SIG-M5 (cell line): ENCODE data around the gene EDIL3.
"Not testable (repeated sequence)": the region's sequence is repeated elsewhere in the genome, so short reads cannot be mapped to it uniquely, and the experiment has no call there.

ENCODE experiments used
- DNase-seq: peaks from one replicate; lab custom pipeline; 2025; lab: John Stamatoyannopoulos, UW

The EDIL3 gene

GRCh38 chr5:84298628-84299027 lies 86.1 kb downstream of the EDIL3 start:
- DNase-seq, result no peak

DNA sequence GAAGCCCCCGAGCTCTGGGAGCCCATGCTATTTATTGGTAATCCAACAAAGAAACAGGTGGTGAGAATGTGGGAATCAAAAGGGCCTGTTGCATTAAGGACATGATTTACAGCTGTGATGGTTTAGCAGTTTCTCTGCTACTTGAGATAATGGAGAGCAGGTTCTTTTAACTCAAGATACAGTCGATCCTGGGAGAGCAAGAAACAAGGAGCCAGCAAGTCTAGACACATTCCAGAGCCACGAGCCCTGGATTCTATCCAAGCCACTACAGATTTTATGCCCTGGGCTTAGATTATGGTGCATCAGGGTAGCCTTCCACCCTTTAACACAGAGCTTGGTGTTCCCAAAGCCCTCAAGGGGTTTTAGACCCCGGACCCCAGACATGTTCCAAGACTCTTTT lies 87.0 kb downstream of the EDIL3 start:
- not testable (repeated sequence) for DNase-seq

DNA sequence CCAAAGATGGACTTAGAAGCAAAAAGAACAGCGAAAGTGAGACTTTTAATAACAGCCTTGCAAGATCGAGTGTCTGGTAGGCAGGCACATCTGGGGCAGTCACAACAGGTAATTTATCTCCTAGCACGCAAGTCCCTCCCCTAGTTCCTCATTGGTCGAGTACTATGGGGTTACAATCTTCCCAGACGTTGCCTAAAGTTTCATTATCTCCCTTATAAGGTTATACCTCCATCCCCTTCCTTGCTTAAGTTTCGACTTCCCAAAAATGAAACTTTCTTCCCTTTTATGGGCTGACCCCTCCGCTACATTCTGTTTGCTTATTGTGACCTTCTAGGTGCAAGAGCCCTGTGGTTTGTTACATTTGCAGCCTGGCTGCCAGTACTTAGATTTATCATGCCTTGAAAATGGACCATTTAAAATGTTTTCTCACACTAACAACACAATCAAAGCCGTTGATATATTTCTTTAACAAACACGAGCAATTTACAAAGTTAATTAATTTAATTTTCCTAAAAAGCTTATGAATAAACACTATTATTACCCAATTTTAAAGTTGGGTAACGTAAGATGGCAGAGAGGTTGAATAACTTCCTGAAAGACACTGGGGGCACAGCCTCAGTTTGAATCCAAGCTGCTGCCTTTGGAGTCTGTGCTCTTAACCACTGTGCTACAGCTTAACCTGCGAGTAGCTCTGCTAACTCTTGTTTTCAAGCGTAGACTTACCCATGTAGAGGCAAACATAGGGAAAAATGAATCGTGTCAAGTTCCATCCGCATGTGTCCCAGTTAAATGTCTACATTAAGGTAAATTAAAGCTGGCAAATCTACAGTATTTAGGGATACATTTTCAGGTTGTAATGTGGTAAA lies 91.7 kb downstream of the EDIL3 start:
- no peak for DNase-seq

- no peak for DNase-seq
These were observed 92.6 kb downstream of the EDIL3 start for GRCh38 chr5:84292000-84292642.

DNA sequence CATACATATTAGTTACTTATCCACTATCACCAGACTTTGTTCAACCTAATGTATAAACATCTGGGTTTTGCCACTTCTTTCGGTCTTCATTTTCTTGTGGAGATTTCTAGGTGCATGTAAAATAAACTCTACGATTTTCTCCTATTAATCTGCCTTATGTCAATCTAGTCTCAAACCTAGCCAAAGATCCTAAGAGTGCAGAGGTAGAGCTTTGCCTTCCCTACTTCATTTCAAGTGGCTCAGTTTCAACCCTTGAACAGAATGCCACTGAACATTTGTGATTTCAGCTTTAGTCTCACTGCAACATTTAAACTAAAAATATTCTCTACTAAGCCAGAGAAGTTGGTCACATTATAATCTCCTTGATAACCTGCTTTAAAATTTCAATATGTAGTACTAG lies 94.0 kb downstream of the EDIL3 start:
- no peak for DNase-seq

- DNase-seq, result no peak
These were observed 94.5 kb downstream of the EDIL3 start for GRCh38 chr5:84290161-84290560.

- no peak for DNase-seq
These were observed 96.7 kb downstream of the EDIL3 start for GRCh38 chr5:84287951-84288350.

- DNase-seq, result no peak
These were observed 98.0 kb downstream of the EDIL3 start for GRCh38 chr5:84286662-84287061.

DNA sequence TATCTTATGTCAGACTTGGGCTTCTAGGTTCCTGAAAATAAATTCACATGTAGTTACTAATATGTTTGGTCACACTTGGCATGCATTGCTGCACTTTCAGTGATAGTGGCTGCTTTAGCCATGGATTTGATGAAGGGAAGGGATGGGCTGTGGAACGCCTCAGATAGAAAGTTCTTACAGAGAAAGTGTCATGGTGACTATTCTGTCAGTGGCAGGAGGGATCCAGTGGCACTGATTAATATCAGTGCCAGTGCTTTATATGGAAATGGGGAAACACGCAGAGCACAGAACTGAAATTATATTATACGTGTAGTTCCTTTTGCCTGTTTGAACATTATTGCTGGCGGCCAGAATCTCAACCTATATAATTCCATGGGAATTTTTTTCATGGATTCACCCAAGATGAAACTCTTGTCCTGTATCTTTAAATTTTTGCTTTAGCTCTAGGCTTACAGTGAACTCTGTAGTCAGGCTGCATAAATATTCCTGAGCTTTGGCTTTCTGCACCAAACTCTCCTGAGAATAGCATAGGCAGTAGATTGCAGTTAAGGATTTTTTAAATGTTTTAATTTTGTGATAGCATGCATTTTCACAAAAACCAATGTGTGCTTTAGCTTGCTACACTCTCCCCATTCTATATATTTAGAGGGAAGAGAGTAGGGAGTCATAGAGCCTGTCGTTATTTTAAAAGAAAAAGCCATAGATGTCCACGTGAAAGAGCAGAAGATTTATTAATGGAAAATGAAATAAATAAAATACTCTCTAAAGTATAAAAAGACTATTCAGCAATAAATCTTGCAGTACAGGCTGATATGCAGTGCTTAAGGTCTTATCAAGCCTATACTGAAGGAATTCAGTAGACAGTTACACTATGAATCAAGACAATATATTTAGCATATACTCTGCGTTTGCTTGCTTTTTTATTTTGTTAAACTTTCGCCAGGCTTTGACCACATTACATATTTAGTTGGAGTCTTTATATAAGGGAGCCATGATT lies 98.7 kb downstream of the EDIL3 start:
- no peak for DNase-seq

DNA sequence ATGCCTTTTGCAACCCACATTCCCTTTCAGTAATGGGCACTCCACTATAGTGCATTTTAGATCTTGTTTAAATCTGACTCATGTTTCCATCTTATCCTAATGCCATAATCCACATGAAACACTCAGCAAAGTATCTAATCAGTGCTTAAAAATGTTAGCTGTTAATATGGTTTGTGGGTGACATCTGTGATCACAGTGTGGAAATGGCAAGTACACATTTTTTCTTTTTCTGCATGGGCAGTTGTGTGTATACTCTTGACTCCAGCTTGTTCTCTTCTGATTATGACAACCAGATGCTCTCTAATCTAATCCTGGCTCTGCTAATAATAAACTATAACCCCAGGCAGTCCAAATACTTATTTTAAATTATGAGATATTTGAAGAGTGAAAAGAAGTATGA lies 103.3 kb downstream of the EDIL3 start:
- DNase-seq, result no peak

DNA sequence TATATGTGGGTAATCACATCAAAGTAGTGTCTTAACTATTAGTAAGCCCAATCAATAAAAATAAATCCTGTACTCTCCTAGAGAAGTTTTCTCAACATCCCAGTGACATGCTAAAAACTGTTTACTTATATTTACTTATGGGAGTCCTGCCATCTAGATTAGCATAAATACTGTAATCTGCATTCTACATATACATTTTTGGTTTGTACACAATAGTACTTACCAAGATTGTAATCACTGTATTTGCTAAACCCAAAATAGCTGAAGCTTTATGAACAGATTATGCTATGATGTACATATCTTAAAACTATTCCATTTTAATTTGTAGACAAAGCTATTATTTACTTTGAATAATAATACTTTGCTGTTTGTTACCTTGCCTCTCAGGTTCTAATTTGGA lies 105.4 kb downstream of the EDIL3 start:
- no peak for DNase-seq

GRCh38 chr5:84275609-84276008 lies 109.1 kb downstream of the EDIL3 start:
- no peak for DNase-seq

GRCh38 chr5:84274585-84275468 lies 109.9 kb downstream of the EDIL3 start:
- DNase-seq, result no peak

DNA sequence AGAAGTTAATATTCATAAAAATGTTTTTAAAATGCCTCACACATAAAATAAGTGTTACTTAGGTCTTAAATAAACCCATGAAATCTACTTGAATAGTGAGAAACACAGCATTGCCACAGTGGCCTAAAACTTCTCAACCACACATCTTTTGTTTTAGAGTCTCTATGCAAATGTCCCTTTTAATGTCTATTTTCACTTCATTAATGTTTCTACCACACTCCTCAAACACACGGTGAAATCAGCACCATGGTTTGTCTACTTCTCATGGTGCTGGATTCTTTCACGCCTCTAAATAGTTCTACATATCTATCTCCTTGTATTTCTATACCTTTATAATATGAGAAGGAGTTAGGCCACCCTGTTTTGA lies 111.2 kb downstream of the EDIL3 start:
- no peak for DNase-seq

DNA sequence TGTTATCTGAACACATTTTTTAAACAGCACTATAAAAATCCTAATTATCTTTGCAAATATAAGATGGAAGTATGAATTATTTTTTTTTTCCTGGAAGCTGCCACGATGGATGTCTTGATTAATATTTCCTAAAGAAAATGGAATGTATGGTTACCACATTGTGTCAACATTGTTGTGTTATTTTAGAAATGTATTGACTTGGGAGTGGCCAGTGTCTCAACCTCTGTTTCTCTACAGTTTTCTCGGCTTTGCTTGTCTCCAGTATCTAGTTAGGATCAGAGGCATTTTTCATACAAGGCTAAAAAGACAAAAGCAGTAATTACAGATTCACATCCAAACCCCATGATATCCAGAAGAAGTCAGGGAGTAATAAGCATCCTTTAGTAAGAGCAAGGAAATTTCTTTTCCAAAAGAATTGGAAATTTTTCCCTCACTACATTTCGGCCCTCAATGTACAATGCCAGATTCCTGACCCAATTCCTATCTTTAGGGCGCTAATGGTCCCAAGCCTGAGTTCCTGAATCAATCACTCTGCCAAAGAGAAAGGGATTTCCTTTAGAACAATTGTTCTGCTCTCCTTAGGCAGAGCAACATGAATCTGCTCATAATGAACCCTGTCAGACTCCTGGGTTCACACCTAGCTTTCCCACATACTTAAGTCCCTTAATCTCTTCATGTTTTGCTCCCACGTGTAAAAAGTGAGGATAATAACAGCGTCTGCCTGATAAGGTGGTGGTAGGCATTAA lies 111.7 kb downstream of the EDIL3 start:
- DNase-seq, result no peak

GRCh38 chr5:84265739-84266550 lies 118.7 kb downstream of the EDIL3 start:
- no peak for DNase-seq

- DNase-seq, result no peak
These were observed 119.5 kb downstream of the EDIL3 start for GRCh38 chr5:84265130-84265529.

- no peak for DNase-seq
These were observed 123.7 kb downstream of the EDIL3 start for GRCh38 chr5:84260939-84261338.

GRCh38 chr5:84260140-84260539 lies 124.5 kb downstream of the EDIL3 start:
- DNase-seq, result no peak
